Measurements from ENCODE around the gene ALDH8A1. TPM values are rescaled to one million over a fixed set of nuclear protein-coding genes. Genes with fewer than 3 reads are reported as not detected.

Gene ALDH8A1
- total RNA-seq, 1 experiment from 2014 or later, result 0.29 TPM

- Mint-ChIP-seq H3K4me1 (ENCODE audit: low read depth, unreplicated experiment) (no peaks in the 10 kb centered on the region), H3K27ac (ENCODE audit: unreplicated experiment) (no peak overlapping the region), H3K27me3 (ENCODE audit: insufficient read depth, unreplicated experiment) (no peaks in the 10 kb centered on the region), H3K4me3 (ENCODE audit: unreplicated experiment) (no peak overlapping the region), H3K9me3 (ENCODE audit: unreplicated experiment) (no peaks in the 10 kb centered on the region), H3K36me3 (ENCODE audit: insufficient read depth, unreplicated experiment) (no peaks in the 10 kb centered on the region)
- DNase-seq, result no peak
- POLR2A ChIA-PET, result no interaction called here
- H3K27me3 ChIP-seq (replicated peaks; ENCODE audit: control insufficient read depth, insufficient read depth, low read length), result no peaks in the 10 kb centered on the region
- no peaks in the 10 kb centered on the region for H3K9me3 ChIP-seq
- no peak overlapping the region for H3K4me3 ChIP-seq (ENCODE audit: low read depth, low read length)
- intact Hi-C loops (cut with micrococcal nuclease; ENCODE audit: unreplicated experiment), result loop anchor here (5.0 kb wide), 2 partner anchors 227 to 242 kb away; no protein-coding TSS in a partner anchor
- no peaks in the 10 kb centered on the region; the same call in 1 of the 2 replicates for H3K4me1 ChIP-seq
- TF ChIP-seq CTCF (IDR thresholded peaks at IDR 0.05; ENCODE audit: insufficient read depth in 1 of 2, low read depth in 1 of 2, low read length in 1 of 2, severe bottlenecking in 1 of 2, unreplicated experiment in 1 of 2), result no peak
- no TSS peak for BruUV-seq (replicated peaks)
- H3K36me3 ChIP-seq (ENCODE audit: control insufficient read depth, insufficient read depth, low read length), result no peaks in the 10 kb centered on the region
- CTCF ChIA-PET, result no interaction called here
Measured at GRCh38 chr6:134884752-134885151, 65.1 kb downstream of the ALDH8A1 start.

GRCh38 chr6:134883314-134883713, 66.6 kb downstream of the ALDH8A1 start:
- Mint-ChIP-seq H3K4me3 (ENCODE audit: unreplicated experiment) (no peak overlapping the region), H3K9me3 (ENCODE audit: unreplicated experiment) (no peaks in the 10 kb centered on the region), H3K36me3 (ENCODE audit: insufficient read depth, unreplicated experiment) (no peaks in the 10 kb centered on the region), H3K27ac (ENCODE audit: unreplicated experiment) (no peak overlapping the region), H3K4me1 (ENCODE audit: low read depth, unreplicated experiment) (no peaks in the 10 kb centered on the region), H3K27me3 (ENCODE audit: insufficient read depth, unreplicated experiment) (no peaks in the 10 kb centered on the region)
- TF ChIP-seq CTCF (IDR thresholded peaks at IDR 0.05; ENCODE audit: insufficient read depth in 1 of 2, low read depth in 1 of 2, low read length in 1 of 2, severe bottlenecking in 1 of 2, unreplicated experiment in 1 of 2), result no peak
- DNase-seq, result no peak
- no peaks in the 10 kb centered on the region for H3K27me3 ChIP-seq (replicated peaks; ENCODE audit: control insufficient read depth, insufficient read depth, low read length)
- H3K4me3 ChIP-seq (ENCODE audit: low read depth, low read length), result no peak overlapping the region
- no TSS peak for BruUV-seq (replicated peaks)
- H3K36me3 ChIP-seq (ENCODE audit: control insufficient read depth, insufficient read depth, low read length), result no peaks in the 10 kb centered on the region
- POLR2A ChIA-PET, result no interaction called here
- H3K4me1 ChIP-seq, result no peaks in the 10 kb centered on the region; the same call in 1 of the 2 replicates
- no peaks in the 10 kb centered on the region for H3K9me3 ChIP-seq
- intact Hi-C loops (cut with micrococcal nuclease; ENCODE audit: unreplicated experiment), result loop anchor here (5.0 kb wide), 2 partner anchors 226 to 241 kb away; no protein-coding TSS in a partner anchor
- CTCF ChIA-PET, result no interaction called here

- Histone ChIP-seq H3K27me3 (replicated peaks; ENCODE audit: control insufficient read depth, insufficient read depth, low read length) (no peaks in the 10 kb centered on the region), H3K36me3 (ENCODE audit: control insufficient read depth, insufficient read depth, low read length) (no peaks in the 10 kb centered on the region), H3K4me3 (ENCODE audit: low read depth, low read length) (no peak overlapping the region), H3K9me3 (no peaks in the 10 kb centered on the region), H3K4me1 (no peaks in the 10 kb centered on the region; the same call in 1 of the 2 replicates)
- intact Hi-C loops (cut with micrococcal nuclease; ENCODE audit: unreplicated experiment), result loop anchor here (1.0 to 5.0 kb wide), 6 partner anchors 59 to 759 kb away; no protein-coding TSS in a partner anchor
- Mint-ChIP-seq H3K27me3 (ENCODE audit: insufficient read depth, unreplicated experiment) (no peaks in the 10 kb centered on the region), H3K4me3 (ENCODE audit: unreplicated experiment) (no peak overlapping the region), H3K27ac (ENCODE audit: unreplicated experiment) (no peak overlapping the region), H3K4me1 (ENCODE audit: low read depth, unreplicated experiment) (no peaks in the 10 kb centered on the region), H3K36me3 (ENCODE audit: insufficient read depth, unreplicated experiment) (no peaks in the 10 kb centered on the region), H3K9me3 (ENCODE audit: unreplicated experiment) (no peaks in the 10 kb centered on the region)
- POLR2A ChIA-PET, result interaction anchor here (0.8 kb wide), 1 partner anchor 124 kb away, joined by 3 read pairs; no protein-coding TSS in a partner anchor
- peak; percentile 45 to 65 for DNase-seq
- no TSS peak for BruUV-seq (replicated peaks)
- TF ChIP-seq CTCF (IDR thresholded peaks at IDR 0.05; ENCODE audit: insufficient read depth in 1 of 2, low read depth in 1 of 2, low read length in 1 of 2, severe bottlenecking in 1 of 2, unreplicated experiment in 1 of 2), result peak; percentile 87 to 91
- CTCF ChIA-PET, result interaction anchor here (1.0 to 1.5 kb wide), 7 partner anchors 29 to 758 kb away, joined by 3 to 6 read pairs (median 5); no protein-coding TSS in a partner anchor
Measured at GRCh38 chr6:134882426-134883038, 67.4 kb downstream of the ALDH8A1 start.
